ENCODE data around the gene CLDN1.

CLDN1 gene, protein sequence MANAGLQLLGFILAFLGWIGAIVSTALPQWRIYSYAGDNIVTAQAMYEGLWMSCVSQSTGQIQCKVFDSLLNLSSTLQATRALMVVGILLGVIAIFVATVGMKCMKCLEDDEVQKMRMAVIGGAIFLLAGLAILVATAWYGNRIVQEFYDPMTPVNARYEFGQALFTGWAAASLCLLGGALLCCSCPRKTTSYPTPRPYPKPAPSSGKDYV

DNA sequence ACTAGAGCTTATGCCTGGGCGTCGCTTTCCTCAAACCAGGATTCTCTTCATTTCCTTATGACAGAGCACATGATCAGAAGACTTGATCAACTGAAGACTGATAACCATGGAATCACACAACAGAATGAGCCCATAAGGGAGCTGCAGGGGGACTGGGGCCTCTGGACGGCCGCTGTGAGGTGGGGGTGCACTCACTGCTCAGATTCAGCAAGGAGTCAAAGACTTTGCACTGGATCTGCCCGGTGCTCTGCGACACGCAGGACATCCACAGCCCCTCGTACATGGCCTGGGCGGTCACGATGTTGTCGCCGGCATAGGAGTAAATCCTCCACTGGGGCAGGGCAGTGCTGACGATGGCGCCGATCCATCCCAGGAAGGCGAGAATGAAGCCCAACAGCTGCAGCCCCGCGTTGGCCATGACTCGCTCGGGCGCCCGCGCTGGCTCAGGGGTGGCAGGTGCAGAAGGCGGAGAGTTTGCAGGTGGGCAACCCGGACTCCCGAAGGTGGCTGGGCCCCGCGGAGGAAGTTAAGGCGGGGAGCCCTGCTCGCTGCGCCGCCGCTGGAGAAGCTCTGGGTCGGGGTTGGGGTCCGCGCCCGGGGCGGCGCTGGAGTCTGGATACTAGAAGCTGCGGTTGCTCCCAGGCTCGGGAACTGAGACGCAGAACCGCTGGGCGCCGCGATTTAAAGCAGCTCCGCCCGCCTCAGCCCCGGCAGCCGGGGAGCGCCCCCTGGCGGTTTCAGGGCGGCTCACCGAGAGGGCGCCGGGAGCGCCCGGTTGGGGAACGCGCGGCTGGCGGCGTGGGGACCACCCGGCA, at the start of gene CLDN1:
TSS of gene CLDN1 (minus strand) at position 658 of the 815 bp plus-strand sequence. CDS start at position 418, 240 bp downstream.
- peak; percentile 33 for DNase-seq (ENCODE audit: low read depth, low spot score)

DNA sequence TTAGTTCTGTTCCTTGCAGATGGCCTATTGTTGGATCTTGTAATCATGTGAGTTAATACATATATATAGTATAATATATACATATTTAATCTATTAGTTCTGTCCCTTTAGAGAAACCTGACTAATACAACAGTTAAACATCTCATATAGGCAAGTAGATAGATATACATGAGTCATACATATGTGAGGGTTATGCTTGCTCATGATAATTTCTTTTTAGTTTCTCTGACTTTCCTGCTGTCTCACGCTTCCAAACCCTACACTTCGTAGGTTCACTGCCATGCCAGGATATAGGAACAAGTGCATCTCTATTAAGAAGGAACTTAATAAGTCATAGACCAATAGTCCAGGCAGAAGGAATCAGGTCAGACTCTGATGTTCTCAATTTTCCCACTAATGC, 48.9 kb upstream of the CLDN1 start:
- no peak for DNase-seq (ENCODE audit: low read depth, low spot score)

DNA sequence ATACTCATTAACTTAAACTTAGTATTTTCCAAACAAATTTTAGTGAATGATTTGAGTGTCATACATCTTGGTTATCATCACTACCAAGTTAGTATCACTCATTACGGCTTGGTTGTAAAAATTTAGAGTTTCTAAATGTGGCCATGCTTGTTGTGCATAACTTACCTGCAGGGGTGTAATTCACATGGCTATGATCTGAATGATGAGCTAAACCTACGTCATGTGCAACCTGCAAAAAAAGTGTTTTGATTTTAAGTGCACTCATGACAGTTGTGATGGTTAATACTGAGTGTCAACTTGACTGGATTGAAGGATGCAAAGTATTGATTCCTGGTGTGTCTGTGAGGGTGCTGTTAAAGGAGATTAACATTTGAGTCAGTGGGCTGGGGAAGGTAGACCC, 48.1 kb upstream of the CLDN1 start:
- no peak for DNase-seq (ENCODE audit: low read depth, low spot score)

DNA sequence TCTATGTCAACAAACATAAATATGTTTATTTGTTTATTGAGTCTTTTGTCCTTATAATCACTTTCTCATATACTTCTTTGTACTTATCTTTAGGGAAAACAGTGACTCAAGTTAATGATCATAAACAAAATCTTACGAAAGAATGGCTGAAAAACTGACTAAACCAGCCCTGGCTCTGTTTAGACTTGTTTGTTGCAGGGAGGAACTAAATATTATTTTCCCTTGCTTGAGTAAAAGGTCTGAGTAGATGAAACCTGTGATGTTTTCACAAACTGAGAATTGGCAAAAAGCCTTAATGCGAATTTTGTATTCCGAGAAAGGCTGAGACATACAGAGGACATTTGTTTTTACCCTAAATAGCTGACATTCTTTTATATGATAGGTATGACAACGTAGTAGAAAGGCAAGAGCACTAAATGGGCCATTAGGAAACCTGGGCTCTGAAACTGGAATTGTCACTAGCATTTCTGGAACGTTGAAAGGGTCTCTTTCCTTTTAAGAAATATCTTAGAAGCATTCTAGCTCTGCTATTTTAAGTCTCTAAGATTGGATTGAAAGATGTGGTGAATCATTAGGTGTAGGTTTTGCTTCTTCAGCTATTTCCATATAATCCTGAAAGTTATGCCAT, 47.5 kb upstream of the CLDN1 start:
- no peak for DNase-seq (ENCODE audit: low read depth, low spot score)

DNA sequence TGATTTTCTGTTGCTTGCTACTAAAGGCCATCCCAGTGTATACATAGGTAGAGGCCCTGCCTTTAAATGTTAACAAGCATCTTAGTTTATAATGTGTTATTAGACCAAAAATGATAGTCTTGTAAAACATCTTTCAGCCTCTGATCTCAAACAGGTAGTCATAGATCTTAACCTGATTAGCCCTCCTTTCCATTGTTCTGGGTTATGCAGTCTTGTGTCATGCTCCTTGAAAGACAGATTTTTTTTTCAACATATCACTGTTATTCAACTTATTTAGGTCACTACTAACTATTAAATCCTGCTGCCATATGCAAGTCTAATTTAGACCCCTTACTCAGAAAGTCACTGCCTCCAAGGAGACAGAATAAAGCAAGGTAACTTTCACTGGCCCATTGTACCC, 46.6 kb upstream of the CLDN1 start:
- no peak for DNase-seq (ENCODE audit: low read depth, low spot score)

DNA sequence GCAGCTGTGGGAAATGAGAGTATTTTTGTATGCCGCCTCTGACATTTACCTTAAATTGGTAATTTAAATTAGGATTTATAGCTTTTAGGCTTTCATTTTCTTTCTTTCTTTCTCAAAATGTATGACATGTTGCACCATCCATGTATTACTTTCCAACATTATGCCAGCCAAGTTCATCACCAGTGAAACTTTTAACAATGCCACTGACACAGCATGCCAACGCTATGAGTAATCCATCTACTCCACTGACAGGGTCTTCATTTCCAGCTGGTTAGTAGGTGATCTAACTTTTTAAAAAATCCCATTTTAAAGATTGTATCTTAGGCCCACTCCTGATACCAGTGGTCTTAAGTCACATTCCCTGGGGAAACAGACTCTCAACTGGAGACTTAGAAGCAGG, 43.9 kb upstream of the CLDN1 start:
- DNase-seq (ENCODE audit: low read depth, low spot score) = no peak

DNA sequence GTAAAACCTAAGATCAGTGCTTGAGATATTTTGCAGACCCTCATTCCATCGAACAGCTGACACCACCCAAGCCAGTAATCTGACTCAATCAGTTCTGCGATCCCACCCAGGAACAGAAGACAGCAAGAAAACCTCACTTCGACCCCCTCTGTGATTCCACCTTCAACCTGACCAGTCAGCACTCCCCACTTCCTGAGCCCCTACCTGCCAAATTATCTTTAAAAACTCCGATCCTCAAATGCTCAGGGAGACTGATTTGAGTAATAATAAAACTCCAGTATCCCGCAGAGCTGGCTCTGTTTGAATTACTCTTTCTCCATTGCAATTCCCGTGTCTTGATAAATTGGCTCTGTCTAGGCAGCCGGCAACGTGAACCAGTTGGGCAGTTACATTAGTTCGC, 40.0 kb upstream of the CLDN1 start:
- no peak for DNase-seq (ENCODE audit: low read depth, low spot score)

DNA sequence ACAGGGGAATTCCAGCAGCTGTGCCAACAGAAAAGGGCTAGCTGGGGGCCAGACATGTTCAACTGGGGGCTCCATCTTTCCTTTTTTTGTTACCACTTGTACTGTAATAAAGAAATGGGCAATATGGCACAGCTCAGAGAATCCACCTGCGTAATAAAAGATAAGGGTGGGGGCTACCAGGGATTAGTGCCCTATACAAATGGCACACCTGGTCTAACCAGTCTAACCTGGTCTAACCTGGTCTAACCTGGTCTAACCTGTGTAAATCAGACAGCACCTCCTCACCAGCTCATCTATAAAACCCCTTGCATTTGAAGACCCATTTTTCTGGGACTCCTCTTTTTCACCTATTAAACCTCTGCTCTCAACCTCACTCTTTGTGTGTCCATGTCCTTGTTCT, 39.5 kb upstream of the CLDN1 start:
- no peak for DNase-seq (ENCODE audit: low read depth, low spot score)

DNA sequence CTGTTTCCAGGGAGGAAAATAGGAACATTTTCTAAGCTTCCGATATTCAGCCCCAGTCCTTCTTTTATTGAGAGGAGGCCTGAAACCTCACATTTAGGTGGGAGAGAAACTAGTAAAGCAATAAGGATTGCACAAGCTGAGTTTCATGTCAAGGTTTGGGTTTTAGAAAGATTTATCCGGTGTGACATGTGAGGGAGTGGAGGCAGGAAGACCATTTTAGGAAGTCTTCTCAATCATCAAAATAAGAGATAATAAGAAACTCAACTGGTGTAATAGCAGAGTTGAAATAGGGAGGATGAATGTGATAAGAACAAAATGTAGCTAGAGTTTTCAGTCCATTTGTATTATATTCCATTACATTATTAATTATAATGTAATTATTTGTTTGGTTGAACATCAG, 38.0 kb upstream of the CLDN1 start:
- no peak for DNase-seq (ENCODE audit: low read depth, low spot score)

DNA sequence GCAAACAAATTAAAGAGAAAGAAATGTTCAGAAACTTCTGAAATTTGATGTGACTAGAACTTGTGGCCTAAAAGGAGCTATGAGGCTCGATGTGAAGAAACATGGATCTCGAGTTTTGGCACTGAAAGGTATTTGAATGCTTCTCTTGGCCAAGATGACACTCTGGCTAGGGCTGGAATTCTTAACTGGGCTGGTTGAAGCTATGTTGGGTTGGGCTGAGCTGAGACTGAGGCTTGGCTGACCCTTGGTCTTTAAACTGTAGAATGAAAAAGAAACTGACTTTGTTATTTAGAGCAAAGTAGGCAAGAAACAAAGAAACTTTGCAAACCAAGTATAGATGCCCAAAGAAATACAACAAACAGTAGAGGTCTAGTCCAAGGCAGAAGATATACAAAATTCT, 37.6 kb upstream of the CLDN1 start:
- DNase-seq (ENCODE audit: low read depth, low spot score) = no peak

DNA sequence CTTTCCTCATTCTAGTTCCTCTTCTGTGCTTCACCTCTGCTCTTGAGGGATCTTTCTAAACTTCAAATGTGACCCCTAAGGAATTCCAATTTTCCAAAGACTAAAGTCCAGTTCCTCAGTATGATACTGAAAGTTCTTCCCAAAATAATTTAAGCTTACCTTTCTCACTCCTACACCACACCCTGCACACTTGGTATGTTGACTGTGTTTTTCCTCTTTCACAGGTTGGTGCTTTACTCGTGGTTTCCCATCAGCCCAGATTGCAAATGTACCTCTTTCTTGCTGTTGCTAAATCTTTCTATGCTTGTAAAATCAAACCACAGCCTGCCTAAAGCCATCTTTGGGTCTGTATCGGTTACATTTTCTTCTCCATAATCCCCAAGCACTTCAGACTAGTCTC, 35.2 kb upstream of the CLDN1 start:
- DNase-seq (ENCODE audit: low read depth, low spot score) = no peak

DNA sequence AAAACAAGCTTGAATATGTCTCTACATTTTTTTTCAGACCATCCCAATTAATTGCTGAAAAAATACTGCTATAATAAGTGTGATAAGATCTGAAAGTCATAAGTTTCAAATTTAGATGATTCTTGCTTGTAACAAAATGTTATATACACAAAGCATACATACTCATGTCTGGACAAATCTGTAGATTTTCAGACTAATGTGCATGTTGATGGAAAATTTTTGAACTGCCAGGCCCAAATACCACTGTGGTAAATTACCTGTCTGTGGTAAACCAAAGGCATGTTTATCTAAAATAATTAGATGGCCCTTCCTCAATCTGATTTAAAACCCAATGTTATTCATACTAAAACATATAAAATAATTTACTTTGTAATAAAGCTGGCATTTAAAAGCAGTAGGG, 34.0 kb upstream of the CLDN1 start:
- DNase-seq (ENCODE audit: low read depth, low spot score) = no peak

DNA sequence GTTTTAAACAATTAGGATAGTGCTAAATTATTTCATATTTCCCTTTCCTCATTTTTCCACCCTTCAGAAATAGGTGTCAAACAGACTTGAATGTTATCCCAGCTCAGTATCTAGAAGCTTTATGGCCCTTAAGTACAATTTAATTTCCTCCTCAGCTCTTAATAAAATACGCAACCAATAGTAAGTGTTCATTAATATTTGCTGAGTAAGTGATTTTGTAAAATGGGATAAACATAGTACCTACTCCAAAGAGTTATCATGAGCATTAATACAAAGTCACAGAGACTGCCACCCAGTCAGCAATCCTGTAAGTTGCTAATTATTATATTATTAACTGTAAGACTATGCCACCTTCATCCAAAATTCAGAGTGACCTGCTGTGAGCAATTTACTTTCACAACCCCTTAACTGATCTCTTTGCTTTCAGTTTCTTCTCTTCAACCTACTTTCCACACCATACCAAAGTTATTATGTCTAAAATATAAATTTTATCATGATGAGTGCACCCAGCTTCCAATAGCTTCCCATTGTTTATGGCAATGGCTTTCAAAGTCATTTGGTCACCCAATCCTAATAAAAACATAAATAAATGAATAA, 30.7 kb upstream of the CLDN1 start:
- DNase-seq (ENCODE audit: low read depth, low spot score) = no peak

DNA sequence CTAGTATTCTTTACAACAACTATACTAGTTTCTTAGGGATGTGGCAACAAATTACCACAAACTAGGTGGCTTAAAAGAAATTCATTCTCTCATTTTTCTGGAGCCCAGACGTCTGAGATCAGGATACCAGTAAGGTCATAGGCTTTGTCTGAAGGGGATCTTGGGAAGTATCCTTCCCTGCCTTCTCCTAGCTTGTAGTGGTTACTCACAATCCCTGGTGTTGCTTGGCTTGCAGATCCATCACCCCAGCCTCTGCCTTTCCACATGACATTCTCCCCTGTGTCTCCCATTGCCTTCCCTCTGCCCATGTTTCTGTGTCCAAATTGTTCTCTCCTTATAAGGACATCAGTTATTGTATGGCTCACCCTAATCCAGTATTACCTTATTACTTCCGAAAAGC, 24.3 kb upstream of the CLDN1 start:
- DNase-seq (ENCODE audit: low read depth, low spot score) = no peak

DNA sequence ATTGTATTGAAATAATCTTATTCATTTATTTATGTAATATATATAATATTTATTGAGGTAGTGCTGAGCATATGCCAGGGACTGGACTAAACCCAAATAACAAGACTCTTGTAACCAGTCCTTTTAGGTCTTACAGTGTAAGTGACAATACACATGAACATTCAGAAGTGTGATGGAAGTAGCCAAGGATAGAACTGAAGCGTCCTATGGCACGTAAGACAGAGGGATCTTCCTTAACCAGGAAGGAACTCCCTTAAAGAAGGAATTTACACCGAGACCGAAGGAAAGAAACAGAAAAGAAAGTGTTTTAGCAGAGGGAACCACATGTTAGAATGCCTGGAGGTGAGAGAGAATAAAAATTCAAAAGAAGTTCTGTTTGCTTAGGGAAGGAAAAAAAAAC, 23.6 kb upstream of the CLDN1 start:
- no peak for DNase-seq (ENCODE audit: low read depth, low spot score)

DNA sequence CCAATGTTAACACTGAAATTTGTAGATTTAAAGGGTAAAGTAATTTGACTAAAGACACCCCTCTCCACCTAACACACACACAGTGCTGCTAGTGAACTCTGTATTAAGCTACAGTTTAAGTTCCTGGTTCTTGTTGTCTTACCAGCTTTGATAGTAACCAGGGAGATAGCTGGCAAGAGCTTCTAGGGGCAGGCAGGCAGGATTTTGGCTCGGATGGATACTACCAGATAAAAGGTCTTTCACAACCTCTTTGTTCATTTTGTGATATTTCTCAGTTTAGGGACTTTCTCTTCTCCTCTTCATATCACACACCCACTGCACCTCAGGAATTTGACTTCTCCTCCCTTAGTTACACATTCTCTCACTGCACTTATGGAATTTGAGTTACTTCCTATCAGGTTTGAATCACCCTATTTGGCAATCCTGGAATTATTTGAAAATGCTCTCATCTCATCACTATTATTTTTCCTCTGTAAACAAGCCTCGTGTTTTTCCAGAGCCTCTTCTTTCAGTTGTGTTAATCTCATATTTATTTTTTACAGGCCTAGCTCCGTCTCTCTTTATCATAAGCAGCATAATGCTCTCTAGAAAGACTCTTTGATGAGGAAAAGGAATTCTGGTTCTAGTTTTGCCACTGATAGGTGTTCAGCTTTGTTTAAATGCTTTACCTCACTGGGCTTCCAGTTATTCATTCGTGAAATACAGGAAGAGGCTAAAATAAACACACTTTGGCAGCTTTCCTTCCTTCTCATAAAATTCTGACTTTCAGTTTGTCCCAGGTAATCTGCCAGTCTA, 23.0 kb upstream of the CLDN1 start:
- DNase-seq (ENCODE audit: low read depth, low spot score) = no peak

DNA sequence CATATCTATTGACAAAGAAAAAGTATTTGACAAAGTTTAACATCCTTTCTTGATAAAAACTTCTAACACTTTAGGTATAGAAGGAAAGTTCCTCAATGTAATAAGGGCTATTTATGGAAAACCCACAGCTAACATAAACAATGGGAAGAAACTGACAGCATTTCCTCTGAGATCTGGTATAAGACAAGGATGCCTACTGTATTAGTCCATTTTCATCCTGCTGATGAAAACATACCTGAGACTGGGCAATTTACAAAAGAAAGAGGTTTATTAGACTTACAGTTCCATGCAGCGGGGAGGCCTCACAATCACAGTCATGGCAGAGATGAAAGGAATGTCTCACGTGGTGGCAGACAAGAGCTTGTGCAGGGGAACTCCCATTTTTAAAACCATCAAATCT, 17.8 kb upstream of the CLDN1 start:
- DNase-seq (ENCODE audit: low read depth, low spot score) = no peak

DNA sequence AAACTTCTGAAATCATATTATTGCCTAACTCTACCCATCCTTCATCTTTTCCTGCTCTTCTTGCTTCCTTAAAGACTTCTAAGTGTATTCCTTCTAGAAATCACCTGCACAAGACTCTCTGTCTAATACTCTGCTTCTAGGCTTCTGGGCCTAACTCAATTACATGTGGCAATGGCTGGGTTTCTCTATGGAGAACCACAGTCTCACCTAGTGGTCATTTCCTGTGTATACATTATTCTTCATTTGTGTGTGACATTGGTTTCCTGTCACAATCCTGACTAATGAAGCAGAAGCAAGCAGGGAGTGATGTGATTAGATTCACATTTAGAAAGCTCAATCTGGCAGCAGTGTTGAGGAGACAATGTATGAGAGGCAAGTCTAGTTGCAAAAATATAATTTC, 16.9 kb upstream of the CLDN1 start:
- no peak for DNase-seq (ENCODE audit: low read depth, low spot score)

DNA sequence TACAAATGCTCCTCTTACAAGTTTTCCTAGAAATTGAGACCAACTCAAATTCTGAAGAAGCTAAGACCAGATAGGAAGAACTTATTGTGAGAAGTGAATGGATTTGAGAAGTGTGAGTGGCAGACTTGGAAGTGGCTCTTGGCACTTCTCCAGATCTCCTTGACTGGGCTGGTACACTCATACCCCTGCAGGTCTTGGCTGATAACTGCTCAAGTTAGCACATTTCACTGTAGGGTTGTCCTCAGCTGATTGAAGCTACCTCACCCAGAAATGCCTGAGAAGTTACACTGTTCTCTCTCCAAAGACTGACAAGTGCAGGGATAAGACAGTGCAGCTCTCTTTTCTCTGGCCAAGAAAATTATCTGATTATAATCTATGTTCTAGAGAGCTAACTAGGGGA, 16.5 kb upstream of the CLDN1 start:
- no peak for DNase-seq (ENCODE audit: low read depth, low spot score)

DNA sequence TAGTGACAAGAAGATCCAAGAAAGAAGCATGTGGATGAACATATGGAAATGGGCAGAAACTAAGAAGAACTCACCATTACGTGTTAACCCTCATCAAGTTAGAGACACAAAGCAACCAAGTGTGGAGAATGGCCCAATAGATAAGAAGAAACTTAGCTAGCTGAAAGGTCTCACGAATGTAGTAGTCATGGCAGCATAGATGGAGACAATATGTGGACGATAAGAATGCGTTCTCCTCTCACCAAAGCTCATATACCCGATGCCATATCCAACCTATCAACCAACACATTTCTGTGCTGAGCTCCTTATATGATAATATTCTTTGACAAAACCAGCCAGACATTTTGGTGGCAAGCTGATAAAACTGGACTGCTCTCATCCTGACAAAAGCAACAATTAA, 15.1 kb upstream of the CLDN1 start:
- no peak for DNase-seq (ENCODE audit: low read depth, low spot score)

DNA sequence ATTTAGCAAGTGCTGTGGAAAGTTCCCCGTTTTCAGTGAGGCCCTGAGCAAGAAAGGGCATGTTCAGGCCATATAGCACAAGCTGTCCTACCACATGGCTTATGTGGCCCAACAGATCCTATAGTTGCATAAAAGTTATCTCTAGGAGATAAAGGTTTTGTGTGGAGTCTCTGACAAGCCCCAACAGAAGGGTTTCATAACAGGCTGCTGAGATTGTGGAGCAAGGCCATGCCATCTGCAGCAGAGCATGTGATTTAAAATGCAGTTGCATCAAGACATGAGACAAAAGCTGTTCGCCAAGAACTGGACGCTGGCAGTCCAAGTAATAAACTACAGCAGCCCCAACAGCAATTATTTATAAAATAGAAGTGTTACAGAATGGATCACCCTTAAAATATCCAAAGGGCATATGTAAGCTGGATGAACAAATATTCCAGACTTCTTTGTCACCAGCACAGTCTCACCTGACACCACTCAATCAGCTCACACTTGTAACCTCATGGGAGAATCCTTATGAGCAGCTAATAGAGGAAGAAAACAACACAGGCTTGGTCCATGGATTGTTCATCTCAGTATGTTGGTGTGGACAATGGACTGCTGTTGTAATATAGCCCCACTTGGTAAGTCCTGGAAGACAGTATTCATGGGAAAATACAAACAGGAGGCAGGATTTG, 14.4 kb upstream of the CLDN1 start:
- DNase-seq (ENCODE audit: low read depth, low spot score) = no peak

All from activated naive CD8-positive, alpha-beta T cell treated with anti-CD3 and anti-CD28 coated beads, Interleukin-2, amount 50 U/mL, for 16 hours (primary cell).